Heart left ventricle (tissue), 13 donors: ENCODE measurements around the gene BRSK2.

Source experiments
- POLR2A ChIP-seq, 2 donors: fragments of 450-650 bp; IDR thresholded peaks; one replicate each; pipeline ENCODE4 v1.6.1; 2017; ENCODE audit warnings: antibody characterized with exemption in 2 of 2, mild to moderate bottlenecking in 2 of 2, moderate library complexity in 2 of 2
- TF ChIP-seq, protein P1 (sequence below), 12 donors: fragments of 200-600 bp; sonication (generic) in 4 of 12; IDR thresholded peaks; one replicate each; pipeline versions ENCODE4 v1.5.0 to v1.8.0; 2018 to 2022; ENCODE audit warnings: antibody characterized with exemption in 12 of 12, mild to moderate bottlenecking in 5 of 12
- donor health status: ischemic (EF 13 %, LVEDD 7.1; RV severe dilation, severe dysfunction).
- donor health status: DM: no; HTN: yes; CAD: no.
- donor health status: DM: no; HTN: no; CAD: no.
- donor health status: ischemic (EF 25% LVEDD 6.9; RV normal size, moderate dysfunction).
- donor health status: ischemic (EF 25% LVEDD 5.7; RV mildly dilated, moderate dysfunction).
- donor health status: ischemic (EF 35%, LVEDD 5.7; RV mildly dilated, moderate dysfunction).
- donor health status: nonischemic (EF 11% LVEDD 7.7; RV severe dilation, severe dysfunction).
- donor health status: DM: yes; HTN: yes; CAD: no.
- donor health status: PGD.
- donor health status: ischemic (EF 29% LVEDD 5.4; RV normal size, mild dysfunction).
- donor health status: nonischemic (EF 23%, LVEDD 6.1; RV moderate dilation, normal function).

GRCh38 chr11:1360835-1361357 is 28.8 kb upstream of the BRSK2 start:
- TF ChIP-seq, protein P1, sequence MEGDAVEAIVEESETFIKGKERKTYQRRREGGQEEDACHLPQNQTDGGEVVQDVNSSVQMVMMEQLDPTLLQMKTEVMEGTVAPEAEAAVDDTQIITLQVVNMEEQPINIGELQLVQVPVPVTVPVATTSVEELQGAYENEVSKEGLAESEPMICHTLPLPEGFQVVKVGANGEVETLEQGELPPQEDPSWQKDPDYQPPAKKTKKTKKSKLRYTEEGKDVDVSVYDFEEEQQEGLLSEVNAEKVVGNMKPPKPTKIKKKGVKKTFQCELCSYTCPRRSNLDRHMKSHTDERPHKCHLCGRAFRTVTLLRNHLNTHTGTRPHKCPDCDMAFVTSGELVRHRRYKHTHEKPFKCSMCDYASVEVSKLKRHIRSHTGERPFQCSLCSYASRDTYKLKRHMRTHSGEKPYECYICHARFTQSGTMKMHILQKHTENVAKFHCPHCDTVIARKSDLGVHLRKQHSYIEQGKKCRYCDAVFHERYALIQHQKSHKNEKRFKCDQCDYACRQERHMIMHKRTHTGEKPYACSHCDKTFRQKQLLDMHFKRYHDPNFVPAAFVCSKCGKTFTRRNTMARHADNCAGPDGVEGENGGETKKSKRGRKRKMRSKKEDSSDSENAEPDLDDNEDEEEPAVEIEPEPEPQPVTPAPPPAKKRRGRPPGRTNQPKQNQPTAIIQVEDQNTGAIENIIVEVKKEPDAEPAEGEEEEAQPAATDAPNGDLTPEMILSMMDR (IDR thresholded peaks at IDR 0.05): no peak
- TF ChIP-seq POLR2A (IDR thresholded peaks at IDR 0.05): no peak
